Thyroid gland (tissue), 4 donors: ENCODE data around the gene PTPA.

Experiments used
- POLR2A ChIP-seq, 2 donors: fragments of 450-650 bp; IDR thresholded peaks; one replicate each; pipeline ENCODE4 v1.6.1; 2017; ENCODE audit warnings: antibody characterized with exemption in 2 of 2, mild to moderate bottlenecking in 2 of 2, moderate library complexity in 1 of 2
- TF ChIP-seq, protein P1 (sequence below), 6 experiments: fragments of 200-600 bp in 3 of 6; fragments of 450-650 bp in 3 of 6; sonication (generic) in 3 of 6; IDR thresholded peaks; one replicate each; pipeline ENCODE4 v1.5.1; 2016 to 2019; ENCODE audit warnings: antibody characterized with exemption in 6 of 6, mild to moderate bottlenecking in 2 of 6, inconsistent platforms in 1 of 6, moderate library complexity in 1 of 6

- TF ChIP-seq, protein P1, sequence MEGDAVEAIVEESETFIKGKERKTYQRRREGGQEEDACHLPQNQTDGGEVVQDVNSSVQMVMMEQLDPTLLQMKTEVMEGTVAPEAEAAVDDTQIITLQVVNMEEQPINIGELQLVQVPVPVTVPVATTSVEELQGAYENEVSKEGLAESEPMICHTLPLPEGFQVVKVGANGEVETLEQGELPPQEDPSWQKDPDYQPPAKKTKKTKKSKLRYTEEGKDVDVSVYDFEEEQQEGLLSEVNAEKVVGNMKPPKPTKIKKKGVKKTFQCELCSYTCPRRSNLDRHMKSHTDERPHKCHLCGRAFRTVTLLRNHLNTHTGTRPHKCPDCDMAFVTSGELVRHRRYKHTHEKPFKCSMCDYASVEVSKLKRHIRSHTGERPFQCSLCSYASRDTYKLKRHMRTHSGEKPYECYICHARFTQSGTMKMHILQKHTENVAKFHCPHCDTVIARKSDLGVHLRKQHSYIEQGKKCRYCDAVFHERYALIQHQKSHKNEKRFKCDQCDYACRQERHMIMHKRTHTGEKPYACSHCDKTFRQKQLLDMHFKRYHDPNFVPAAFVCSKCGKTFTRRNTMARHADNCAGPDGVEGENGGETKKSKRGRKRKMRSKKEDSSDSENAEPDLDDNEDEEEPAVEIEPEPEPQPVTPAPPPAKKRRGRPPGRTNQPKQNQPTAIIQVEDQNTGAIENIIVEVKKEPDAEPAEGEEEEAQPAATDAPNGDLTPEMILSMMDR (IDR thresholded peaks at IDR 0.05), result no peak
- TF ChIP-seq POLR2A (IDR thresholded peaks at IDR 0.05), result no peak
Observed at GRCh38 chr9:129080298-129080600, 31.0 kb upstream of the PTPA start.
